GM12865 (cell line): ENCODE measurements around the gene CBX7.

ENCODE experiments used
- DNase-seq: peaks from one replicate; pipeline ENCODE4 v3.0.0; 2010; ENCODE audit warnings: low read depth
- H3K4me3 ChIP-seq: 2 replicates; pipeline ENCODE4 v1.5.1; 2011; ENCODE audit warnings: mild to moderate bottlenecking, low read depth, low read length, control low read depth
- CTCF ChIP-seq: IDR thresholded peaks from 2 replicates; pipeline ENCODE4 v1.5.1; 2011; ENCODE audit warnings: low read length, control low read depth, low read depth, inconsistent platforms; ENCODE audit not compliant: insufficient read depth; ENCODE audit errors: missing control alignments

The CBX7 gene

GRCh38 chr22:39178206-39179111 is 26.0 kb upstream of the CBX7 start:
- no peak overlapping the region for H3K4me3 ChIP-seq
- DNase-seq = no peak
- no peak for TF ChIP-seq CTCF

GRCh38 chr22:39177791-39178190 is 25.3 kb upstream of the CBX7 start:
- TF ChIP-seq CTCF = no peak
- no peak overlapping the region for H3K4me3 ChIP-seq
- no peak for DNase-seq

- H3K4me3 ChIP-seq = no peak overlapping the region
- DNase-seq = no peak
- TF ChIP-seq CTCF = no peak
These were observed 24.9 kb upstream of the CBX7 start for GRCh38 chr22:39177456-39177775.

- no peak overlapping the region for H3K4me3 ChIP-seq
- DNase-seq = no peak
These were observed 24.4 kb upstream of the CBX7 start for GRCh38 chr22:39176714-39177455.

GRCh38 chr22:39176143-39176713 is 23.7 kb upstream of the CBX7 start:
- no peak overlapping the region for H3K4me3 ChIP-seq
- DNase-seq = no peak
- TF ChIP-seq CTCF = no peak

More at GRCh38 chr22:39176714-39177455, 24.4 kb upstream of the CBX7 start:
- TF ChIP-seq CTCF = no peak

- no peak overlapping the region for H3K4me3 ChIP-seq
- TF ChIP-seq CTCF = no peak
- DNase-seq = no peak
These were observed 23.1 kb upstream of the CBX7 start for GRCh38 chr22:39175353-39176142.
